HG02610 (cell line): ENCODE data around the gene PRSS2.
"Not testable (repeated sequence)": the region's sequence is repeated elsewhere in the genome, so short reads cannot be mapped to it uniquely, and the experiment has no call there.

Source experiments
- ATAC-seq: cut with Tn5 transposase; IDR thresholded peaks from one replicate; pipeline ENCODE4 v1.9.1; 2021; ENCODE audit warnings: mild to moderate bottlenecking, moderate library complexity; ENCODE audit not compliant: unreplicated experiment

The PRSS2 gene

GRCh38 chr7:142770661-142771352 is at the start of gene PRSS2:
Gene PRSS2, plus strand, starts transcription at chr7:142770970. Its CDS starts 13 bp downstream, at chr7:142770983.
- ATAC-seq, result peak; percentile 17

DNA sequence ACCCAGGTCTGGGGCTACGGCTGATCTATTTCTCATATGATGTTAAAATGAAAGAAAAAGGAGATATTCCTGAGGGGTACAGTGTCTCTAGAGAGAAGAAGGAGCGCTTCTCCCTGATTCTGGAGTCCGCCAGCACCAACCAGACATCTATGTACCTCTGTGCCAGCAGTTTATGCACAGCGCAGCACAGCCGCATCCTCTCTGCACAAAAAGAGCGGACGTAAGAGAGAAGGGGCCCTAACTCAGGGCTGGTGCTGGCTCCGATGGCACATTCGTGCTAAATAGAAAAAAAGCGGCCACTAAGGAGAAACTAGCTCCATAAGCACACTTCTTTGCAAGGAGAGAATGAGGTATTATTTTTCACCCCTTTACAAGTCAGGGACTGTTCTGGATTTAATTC is 49.8 kb upstream of the PRSS2 start:
- no peak for ATAC-seq

DNA sequence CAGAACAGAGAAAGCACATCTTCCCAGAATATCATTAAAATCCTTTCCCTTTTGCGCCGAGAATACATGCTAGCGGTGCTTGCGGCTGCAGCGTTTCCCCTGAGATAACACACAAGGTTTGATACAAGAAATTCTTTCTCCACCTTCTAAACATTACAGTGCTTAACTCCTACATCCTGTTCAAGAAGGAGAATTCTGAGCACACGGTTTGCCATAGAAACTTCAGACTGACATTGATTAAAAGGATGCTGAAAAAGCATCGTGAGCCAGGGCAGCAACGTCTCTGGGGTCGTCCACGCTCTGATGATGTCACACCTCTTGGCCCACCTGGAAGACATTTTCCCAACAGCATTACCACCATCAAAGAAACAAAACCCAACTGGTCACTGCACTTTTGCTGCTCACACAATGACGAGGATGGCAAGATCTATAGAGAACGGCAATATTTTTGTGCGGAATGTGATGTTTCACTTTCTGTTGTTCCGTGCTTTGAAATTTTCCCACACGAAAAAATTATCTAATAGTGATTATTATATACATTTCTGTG is 48.4 kb upstream of the PRSS2 start:
- no peak for ATAC-seq

GRCh38 chr7:142733271-142733670 is 37.5 kb upstream of the PRSS2 start:
- ATAC-seq, result no peak

GRCh38 chr7:142739923-142740492 is 30.8 kb upstream of the PRSS2 start:
- ATAC-seq, result peak; percentile 92

DNA sequence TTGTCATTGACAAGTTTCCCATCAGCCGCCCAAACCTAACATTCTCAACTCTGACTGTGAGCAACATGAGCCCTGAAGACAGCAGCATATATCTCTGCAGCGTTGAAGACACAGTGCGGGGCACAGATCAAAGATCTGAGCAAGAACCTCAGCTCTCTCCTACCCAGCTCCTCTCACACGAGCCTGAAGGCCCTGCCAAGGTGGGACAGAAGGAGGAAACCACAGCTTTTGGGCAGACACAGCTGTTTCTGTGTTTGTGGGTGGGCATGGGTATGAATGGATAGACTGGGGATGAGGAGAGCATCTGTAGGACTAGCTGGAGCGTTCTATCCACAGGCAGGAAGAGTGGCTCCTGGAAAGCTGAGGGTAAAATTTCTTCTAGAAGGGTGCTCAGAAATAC is 30.0 kb upstream of the PRSS2 start:
- ATAC-seq, result no peak

- ATAC-seq, result not testable (repeated sequence)
These were observed 28.8 kb upstream of the PRSS2 start for GRCh38 chr7:142741932-142742331.

DNA sequence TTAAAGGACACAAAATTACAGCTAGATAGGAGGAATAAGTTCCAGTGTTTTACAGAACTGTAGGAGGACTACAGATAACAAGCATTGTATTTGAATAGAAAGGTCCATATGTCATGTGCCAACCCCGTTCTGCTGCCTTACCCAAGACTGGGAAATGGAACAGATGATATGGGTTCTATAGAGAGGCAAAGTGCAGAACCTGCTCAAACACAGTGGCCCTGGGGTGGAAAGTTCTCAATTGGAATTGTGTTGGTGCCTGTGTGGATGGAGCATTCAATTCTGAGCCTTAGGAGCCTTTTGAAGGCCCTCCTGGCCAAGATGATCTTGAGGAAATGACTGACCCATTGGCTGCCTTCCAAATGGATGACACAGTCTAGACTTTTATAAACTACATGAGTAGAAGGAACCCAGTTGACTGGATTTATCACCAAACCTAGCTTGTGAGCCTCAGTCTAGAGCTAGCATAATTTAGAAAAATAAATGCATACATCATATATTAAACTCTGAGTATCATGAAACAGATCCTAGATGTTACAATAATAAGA is 25.6 kb upstream of the PRSS2 start:
- ATAC-seq, result no peak

- no peak for ATAC-seq
These were observed 25.0 kb upstream of the PRSS2 start for GRCh38 chr7:142745745-142746144.

- no peak for ATAC-seq
These were observed 24.5 kb upstream of the PRSS2 start for GRCh38 chr7:142746264-142746663.

DNA sequence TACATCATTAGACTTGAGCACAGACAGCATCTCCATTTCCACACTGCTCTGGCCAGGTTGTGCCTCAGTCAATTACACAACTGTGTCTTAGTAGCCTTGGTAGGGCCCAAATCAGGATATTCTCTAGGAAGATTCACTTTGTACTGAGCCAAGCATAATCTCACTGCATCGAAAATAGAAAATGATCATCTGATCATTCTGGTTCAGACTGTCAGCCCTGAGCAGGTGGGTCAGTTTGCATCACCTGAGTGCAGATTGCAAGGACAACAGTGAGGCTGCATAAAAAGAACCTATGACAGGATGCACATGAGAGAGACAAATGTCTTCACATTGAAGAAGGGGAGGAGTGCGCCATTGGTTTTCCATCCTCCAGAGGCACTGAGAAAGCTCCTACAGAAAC is 22.4 kb upstream of the PRSS2 start:
- ATAC-seq, result not testable (repeated sequence)

DNA sequence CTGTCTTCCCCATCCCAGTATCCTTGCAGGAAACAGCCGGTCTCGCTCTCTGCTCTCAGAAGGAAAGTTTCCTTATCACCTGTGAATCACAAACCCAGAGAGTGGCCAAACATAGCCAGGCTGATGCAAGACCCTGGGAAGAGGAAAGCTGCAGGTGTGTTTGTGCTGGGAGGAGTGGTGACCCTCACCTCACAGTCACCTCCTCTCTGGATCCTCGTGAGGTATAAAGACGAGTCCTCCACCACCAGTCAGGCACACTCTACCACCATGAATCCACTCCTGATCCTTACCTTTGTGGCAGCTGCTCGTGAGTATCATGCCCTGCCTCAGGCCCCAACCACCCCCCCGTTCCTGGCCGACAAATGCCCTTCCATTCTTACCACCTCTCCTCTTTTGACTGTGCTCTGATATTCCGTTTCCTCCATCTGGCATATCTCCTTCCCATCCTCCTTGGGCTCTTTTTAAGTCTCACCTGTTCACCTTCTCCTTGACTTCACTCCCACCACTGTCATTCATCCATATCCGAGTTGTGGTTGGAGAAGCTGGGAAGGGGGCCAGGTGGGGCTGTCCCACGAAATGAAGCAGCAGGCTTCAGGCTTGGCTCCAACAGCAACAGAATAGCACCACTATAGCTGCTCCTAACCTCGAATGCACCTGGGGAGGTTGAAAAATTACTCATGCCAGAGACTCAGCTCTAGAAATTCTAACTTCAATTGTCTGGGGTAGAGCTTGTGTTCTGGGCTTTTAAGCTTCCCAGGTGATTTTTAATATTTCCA is 21.4 kb upstream of the PRSS2 start, which contains the start of gene PRSS1:
Gene PRSS1 (plus strand): TSS at position 255 of the 776 bp plus-strand sequence. CDS start 13 bp downstream, at position 268.
- ATAC-seq, result no peak

- no peak for ATAC-seq
These were observed 20.3 kb upstream of the PRSS2 start for GRCh38 chr7:142750321-142750938.

DNA sequence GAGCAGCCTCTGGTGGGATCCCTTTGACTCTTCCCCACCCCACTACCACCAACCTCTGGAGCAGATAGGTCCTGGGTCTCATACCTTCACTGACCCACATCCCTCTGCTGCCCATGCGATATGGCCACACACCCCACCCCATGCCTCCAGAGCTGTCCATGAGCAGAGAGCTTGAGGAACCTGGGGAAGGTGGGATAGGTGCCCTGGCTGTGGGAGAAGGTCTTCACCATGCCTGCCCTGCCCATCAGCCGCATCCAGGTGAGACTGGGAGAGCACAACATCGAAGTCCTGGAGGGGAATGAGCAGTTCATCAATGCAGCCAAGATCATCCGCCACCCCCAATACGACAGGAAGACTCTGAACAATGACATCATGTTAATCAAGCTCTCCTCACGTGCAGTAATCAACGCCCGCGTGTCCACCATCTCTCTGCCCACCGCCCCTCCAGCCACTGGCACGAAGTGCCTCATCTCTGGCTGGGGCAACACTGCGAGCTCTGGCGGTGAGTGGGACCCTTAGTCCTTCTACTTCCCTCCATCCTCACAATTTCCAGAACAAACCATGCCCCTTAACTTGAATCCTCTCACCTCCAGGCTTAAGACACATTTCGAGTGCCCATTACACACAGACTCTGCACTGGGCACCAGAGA is 19.1 kb upstream of the PRSS2 start:
- not testable (repeated sequence) for ATAC-seq

- ATAC-seq, result no peak
These were observed 18.2 kb upstream of the PRSS2 start for GRCh38 chr7:142752376-142753225.

DNA sequence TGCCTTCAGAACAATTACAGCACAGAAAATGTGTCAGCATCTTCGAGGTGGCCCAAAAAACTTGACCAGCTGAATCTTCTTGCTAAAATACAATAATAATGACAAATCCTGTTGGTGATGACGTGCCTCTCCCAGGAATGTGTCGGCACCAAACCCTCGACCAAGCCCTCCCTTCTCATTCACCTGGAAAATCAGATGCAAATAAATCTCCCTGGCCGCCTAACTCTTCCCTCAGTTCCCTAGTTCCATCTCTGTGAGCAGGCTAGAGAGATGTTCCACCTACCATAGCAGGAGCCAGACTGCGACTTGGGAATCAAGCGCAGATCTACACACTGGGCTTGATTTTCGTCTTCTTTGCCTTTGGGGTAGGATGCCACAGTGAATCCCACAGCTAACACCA is 17.4 kb upstream of the PRSS2 start:
- ATAC-seq, result no peak

DNA sequence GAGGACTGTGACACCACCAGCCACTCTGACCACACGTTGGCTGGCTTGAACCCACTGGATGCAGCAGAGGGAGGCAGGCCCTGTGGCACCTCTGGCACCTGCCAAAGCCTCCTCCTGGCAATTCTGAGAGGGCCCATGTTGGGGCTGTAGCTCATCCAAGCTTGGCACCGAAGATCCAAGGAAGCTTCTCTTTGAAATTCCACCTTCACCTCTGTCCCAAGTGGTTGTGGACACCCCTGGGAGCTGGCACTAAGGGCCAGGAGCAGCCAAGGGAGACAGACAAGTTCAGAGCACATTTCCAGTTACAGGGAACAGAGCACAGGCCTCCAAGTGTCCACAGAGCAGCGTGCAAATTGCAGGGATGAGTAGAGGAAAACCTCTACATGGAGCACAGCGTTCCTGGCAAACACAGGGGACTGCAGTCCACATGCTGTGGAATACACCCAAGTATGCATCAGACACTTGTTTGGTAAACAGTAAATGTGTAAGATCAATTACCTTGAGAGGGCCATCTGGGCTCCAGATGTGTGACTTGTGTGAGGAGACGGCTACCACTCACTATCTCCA is 16.8 kb upstream of the PRSS2 start:
- not testable (repeated sequence) for ATAC-seq

DNA sequence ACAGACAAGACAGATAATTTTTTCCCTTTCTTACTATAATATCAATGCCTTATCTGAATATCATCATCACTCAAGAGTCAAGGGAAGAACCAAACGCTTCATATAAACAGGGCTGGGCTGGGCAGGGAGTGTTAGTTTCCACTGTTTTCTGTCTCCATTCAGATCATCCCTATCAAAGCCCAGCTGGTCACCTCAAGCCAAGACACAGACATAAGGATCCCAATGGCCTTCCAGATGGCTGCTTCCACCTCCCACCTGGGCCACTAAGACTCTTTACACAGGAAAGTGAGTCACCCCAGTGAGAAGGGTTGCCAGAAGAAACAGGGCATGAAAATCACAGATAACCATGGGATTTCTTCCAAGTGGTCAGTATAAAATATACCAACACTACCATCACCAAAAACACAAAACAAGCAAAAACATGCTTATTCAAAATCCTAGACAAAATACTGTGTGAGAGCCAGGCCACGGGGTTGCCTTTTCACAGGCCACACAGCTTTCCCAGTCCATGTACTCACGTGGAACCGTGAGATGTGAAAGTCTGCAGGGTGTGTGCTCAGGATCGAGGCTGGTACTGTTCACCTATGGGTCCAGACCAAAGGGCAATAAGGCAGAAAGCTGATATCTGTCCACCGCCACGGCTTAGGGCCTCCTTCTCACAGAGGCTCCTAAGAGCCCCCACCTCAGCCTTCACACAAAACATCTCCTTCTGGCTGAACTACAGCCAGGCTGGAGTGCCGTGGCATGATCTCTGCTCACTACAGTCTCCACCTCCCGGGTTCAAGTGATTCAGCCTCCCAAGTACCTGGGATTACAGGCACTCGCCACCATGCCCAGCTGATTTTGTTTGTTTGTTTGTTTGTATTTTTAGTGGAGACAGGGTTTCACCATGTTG is 15.8 kb upstream of the PRSS2 start:
- no peak for ATAC-seq
